ENCODE results near the gene RIF1.

RIF1 gene

DNA sequence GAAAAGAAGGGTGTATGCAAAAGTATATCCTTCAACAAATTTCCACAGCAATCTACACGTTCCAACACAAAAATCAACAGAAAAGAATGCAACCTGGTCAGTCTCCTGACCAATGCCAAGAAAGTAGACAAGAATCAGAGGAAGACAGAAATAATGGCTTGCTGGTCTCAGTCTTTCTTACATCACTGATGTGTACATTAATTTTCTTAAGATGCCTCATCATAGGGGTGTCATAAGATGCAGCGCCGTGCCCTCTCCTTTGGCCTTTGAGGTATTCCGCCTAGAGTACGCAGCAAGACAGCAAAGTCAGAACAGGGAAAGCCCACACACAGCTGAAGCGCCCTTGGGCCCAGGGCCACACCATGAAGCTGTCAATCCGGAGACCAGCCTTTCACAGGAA, 112.9 kb downstream of the RIF1 start:
- no peak for DNase-seq (ENCODE audit: low read depth in 2 of 2)

- DNase-seq (ENCODE audit: low read depth in 2 of 2): no peak
Observed at GRCh38 chr2:151523850-151524249, 114.1 kb downstream of the RIF1 start.

DNA sequence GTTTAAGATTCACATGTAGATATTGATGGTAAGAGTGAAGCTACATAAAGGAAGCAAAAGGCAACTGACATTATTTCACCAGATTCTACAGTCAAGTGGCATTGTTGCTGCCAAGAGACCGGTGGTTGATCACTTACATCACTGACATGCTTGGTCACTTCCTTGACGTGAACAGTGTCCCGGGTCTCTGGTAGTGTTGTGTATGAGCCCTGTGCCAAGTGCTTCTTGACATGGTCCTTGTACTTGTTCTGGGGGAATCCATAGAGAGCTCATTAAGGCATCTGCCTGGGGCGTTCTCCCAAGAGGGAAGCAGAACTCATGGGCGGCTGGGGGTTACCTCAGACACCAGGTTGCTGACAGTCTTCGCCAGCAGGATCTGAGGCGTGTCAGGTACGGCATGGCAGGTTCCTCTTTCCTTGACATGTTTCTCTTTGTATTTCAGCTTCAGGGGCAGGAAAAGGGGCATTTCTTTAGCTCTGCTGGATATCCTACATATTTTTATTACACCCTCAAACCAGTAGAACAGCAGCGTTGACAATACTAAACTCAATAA, 116.2 kb downstream of the RIF1 start:
- DNase-seq (ENCODE audit: low read depth in 2 of 2): no peak

- DNase-seq (ENCODE audit: low read depth in 2 of 2): no peak
Observed at GRCh38 chr2:151526572-151527090, 116.9 kb downstream of the RIF1 start.
